GM23338 (cell line): ENCODE measurements around the gene PTOV1. TPM values are rescaled to one million over a fixed set of nuclear protein-coding genes. Genes with fewer than 3 reads are reported as not detected.

Experiments
- NANOG ChIP-seq: IDR thresholded peaks from 2 replicates; pipeline ENCODE4 v1.6.1; 2016; ENCODE audit warnings: antibody characterized with exemption, borderline replicate concordance
- REST ChIP-seq: IDR thresholded peaks from one replicate; pipeline ENCODE4 v1.6.1; 2018; ENCODE audit warnings: antibody characterized with exemption; ENCODE audit not compliant: unreplicated experiment
- ZNF114 ChIP-seq: fragments of 250-450 bp; sonication (Bioruptor Pico); IDR thresholded peaks from 2 replicates; pipeline ENCODE4 v1.5.0; 2020; ENCODE audit warnings: mild to moderate bottlenecking, moderate library complexity
- ZNF331 ChIP-seq: fragments of 250-450 bp; sonication (Bioruptor Pico); IDR thresholded peaks from 2 replicates; pipeline ENCODE4 v1.5.0; 2020; ENCODE audit warnings: low read depth, mild to moderate bottlenecking, moderate library complexity
- ZNF462 ChIP-seq: fragments of 250-450 bp; sonication (Bioruptor Pico); IDR thresholded peaks from 2 replicates; pipeline ENCODE4 v1.5.0; 2020; ENCODE audit warnings: mild to moderate bottlenecking, moderate library complexity
- polyA plus RNA-seq: library from polyadenylated mRNA; unstranded; fragments of >200 nt; fragmentation: Nextera tagmentation; extraction: Ambion mirVana; gene quantifications from 2 replicates; pipeline ENCODE4 v1.2.1, GENCODE V29; 2016
- total RNA-seq: library from RNA; depleted of rRNA; stranded (reverse); fragments of >200 nt; shearing (Covaris generic); gene quantifications from 2 replicates; pipeline ENCODE4 v1.2.3, GENCODE V29; 2014

The PTOV1 gene
- total and polyA plus RNA-seq, 2 experiments from 2014 or later = 188 to 209 TPM

GRCh38 chr19:49908480-49909420, 57.8 kb downstream of the PTOV1 start (continued):
- TF ChIP-seq ZNF462 (CRISPR knock-in tag) (no peak), REST (no peak), ZNF331 (no peak), NANOG (no peak), ZNF114 (CRISPR knock-in tag) (no peak)
